Neural crest cell (in vitro differentiated cells): Measurements from ENCODE around the gene FBRS. TPM values are rescaled to one million over a fixed set of nuclear protein-coding genes. Genes with fewer than 3 reads are reported as not detected.
"Not testable (repeated sequence)": the region's sequence is repeated elsewhere in the genome, so short reads cannot be mapped to it uniquely, and the experiment has no call there.

Experiments
- DNase-seq: peaks from one replicate; pipeline ENCODE4 v3.0.0; 2021; ENCODE audit warnings: low read depth, mixed read lengths, low spot score
- H3K27ac Mint-ChIP-seq: one replicate; pipeline ENCODE4 v1.8.0; 2021; ENCODE audit warnings: mild to moderate bottlenecking, mixed read lengths; ENCODE audit not compliant: unreplicated experiment
- H3K27me3 Mint-ChIP-seq: 2 replicates; pipeline ENCODE4 v1.8.0; 2021; ENCODE audit warnings: low read depth, mild to moderate bottlenecking, mixed read lengths
- H3K36me3 Mint-ChIP-seq: 2 replicates; pipeline ENCODE4 v1.8.0; 2021; ENCODE audit warnings: low read depth, mild to moderate bottlenecking, mixed read lengths
- H3K4me1 Mint-ChIP-seq: 2 replicates; pipeline ENCODE4 v1.8.0; 2021; ENCODE audit warnings: mixed read lengths
- H3K4me3 Mint-ChIP-seq: one replicate; pipeline ENCODE4 v1.8.0; 2021; ENCODE audit warnings: mild to moderate bottlenecking, mixed read lengths
- H3K9me3 Mint-ChIP-seq: 2 replicates; pipeline ENCODE4 v1.8.0; 2021; ENCODE audit warnings: mixed read lengths
- CTCF ChIP-seq: fragments of 200-600 bp; sonication (generic); conservative IDR thresholded peaks from 2 replicates; pipeline ENCODE4 v1.5.0; 2021; ENCODE audit warnings: antibody characterized with exemption, mild to moderate bottlenecking
- total RNA-seq: library from RNA; stranded (reverse); gene quantifications from 2 replicates; pipeline ENCODE4 v1.2.1, GENCODE V29; 2021

Gene FBRS
- total RNA-seq, 1 donor from 2014 or later, result 67.1 TPM

- Mint-ChIP-seq H3K9me3 (no peaks in the 10 kb centered on the region), H3K4me3 (no peak overlapping the region), H3K27ac (no peak overlapping the region), H3K4me1 (peaks cover 19% of the 10 kb centered on the region), H3K36me3 (no peaks in the 10 kb centered on the region), H3K27me3 (peaks cover 4% of the 10 kb centered on the region)
- no peak for DNase-seq
- TF ChIP-seq CTCF, result no peak
Observed at GRCh38 chr16:30636599-30636998, 21.6 kb upstream of the FBRS start.

- not testable (repeated sequence) for H3K27me3 Mint-ChIP-seq, H3K9me3 Mint-ChIP-seq, DNase-seq, H3K36me3 Mint-ChIP-seq, H3K4me3 Mint-ChIP-seq, H3K27ac Mint-ChIP-seq
- peaks cover 19% of the 10 kb centered on the region for H3K4me1 Mint-ChIP-seq
Observed at GRCh38 chr16:30637139-30637538, 21.1 kb upstream of the FBRS start.

DNA sequence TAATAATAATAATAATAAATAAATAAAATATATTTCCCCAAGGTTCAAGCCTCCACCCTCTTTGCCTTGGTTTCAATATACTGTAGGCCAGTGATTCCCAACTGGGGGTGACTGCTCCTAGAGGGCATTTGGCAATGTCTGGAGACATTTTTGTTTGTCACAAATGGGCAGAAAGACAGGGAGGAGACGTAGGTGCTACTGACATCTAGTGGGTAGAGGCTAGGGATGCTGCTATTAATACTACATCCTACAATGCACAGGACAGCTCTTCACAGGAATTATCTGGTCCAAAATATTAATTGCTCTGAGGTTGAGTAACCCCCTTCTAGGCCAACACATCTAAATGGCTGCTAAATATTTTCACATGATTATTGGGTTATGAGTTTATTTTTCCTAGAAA is 20.3 kb upstream of the FBRS start:
- TF ChIP-seq CTCF, result peak; percentile 64
- Mint-ChIP-seq H3K4me1 (peaks cover 19% of the 10 kb centered on the region), H3K36me3 (no peaks in the 10 kb centered on the region), H3K9me3 (no peaks in the 10 kb centered on the region), H3K27me3 (peaks cover 4% of the 10 kb centered on the region), H3K4me3 (peak overlapping the region; percentile 70), H3K27ac (no peak overlapping the region)
- DNase-seq, result no peak

- no peak overlapping the region for H3K4me3 Mint-ChIP-seq
- no peaks in the 10 kb centered on the region for H3K9me3 Mint-ChIP-seq
- H3K27me3 Mint-ChIP-seq, result peaks cover 4% of the 10 kb centered on the region
- H3K36me3 Mint-ChIP-seq, result no peaks in the 10 kb centered on the region
- TF ChIP-seq CTCF, result no peak
- H3K4me1 Mint-ChIP-seq, result no peaks in the 10 kb centered on the region
- DNase-seq, result no peak
- no peak overlapping the region for H3K27ac Mint-ChIP-seq
Observed at GRCh38 chr16:30641378-30641982, 16.8 kb upstream of the FBRS start.

GRCh38 chr16:30644334-30644830 is 13.8 kb upstream of the FBRS start:
- no peak for TF ChIP-seq CTCF
- H3K4me1 Mint-ChIP-seq, result no peaks in the 10 kb centered on the region

GRCh38 chr16:30645727-30646126 is 12.5 kb upstream of the FBRS start:
- H3K27me3 Mint-ChIP-seq, result no peaks in the 10 kb centered on the region
- DNase-seq, result no peak
- peaks cover 3% of the 10 kb centered on the region for H3K9me3 Mint-ChIP-seq
- no peak overlapping the region for H3K4me3 Mint-ChIP-seq
- no peaks in the 10 kb centered on the region for H3K36me3 Mint-ChIP-seq
- no peak for TF ChIP-seq CTCF
- H3K27ac Mint-ChIP-seq, result no peak overlapping the region
- H3K4me1 Mint-ChIP-seq, result peaks cover 6% of the 10 kb centered on the region

More at GRCh38 chr16:30644334-30644830, 13.8 kb upstream of the FBRS start:
- Mint-ChIP-seq H3K4me3 (no peak overlapping the region), H3K9me3 (no peaks in the 10 kb centered on the region), H3K27me3 (peaks cover 4% of the 10 kb centered on the region), H3K27ac (no peak overlapping the region), H3K36me3 (no peaks in the 10 kb centered on the region)
- DNase-seq, result no peak
